KG1 (cell line): Measurements from ENCODE around the gene NTMT1.
"Not testable (repeated sequence)": the region's sequence is repeated elsewhere in the genome, so short reads cannot be mapped to it uniquely, and the experiment has no call there.

Experiments
- DNase-seq: peaks from one replicate; lab custom pipeline; 2025; lab: John Stamatoyannopoulos, UW

Gene NTMT1, protein sequence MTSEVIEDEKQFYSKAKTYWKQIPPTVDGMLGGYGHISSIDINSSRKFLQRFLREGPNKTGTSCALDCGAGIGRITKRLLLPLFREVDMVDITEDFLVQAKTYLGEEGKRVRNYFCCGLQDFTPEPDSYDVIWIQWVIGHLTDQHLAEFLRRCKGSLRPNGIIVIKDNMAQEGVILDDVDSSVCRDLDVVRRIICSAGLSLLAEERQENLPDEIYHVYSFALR

DNA sequence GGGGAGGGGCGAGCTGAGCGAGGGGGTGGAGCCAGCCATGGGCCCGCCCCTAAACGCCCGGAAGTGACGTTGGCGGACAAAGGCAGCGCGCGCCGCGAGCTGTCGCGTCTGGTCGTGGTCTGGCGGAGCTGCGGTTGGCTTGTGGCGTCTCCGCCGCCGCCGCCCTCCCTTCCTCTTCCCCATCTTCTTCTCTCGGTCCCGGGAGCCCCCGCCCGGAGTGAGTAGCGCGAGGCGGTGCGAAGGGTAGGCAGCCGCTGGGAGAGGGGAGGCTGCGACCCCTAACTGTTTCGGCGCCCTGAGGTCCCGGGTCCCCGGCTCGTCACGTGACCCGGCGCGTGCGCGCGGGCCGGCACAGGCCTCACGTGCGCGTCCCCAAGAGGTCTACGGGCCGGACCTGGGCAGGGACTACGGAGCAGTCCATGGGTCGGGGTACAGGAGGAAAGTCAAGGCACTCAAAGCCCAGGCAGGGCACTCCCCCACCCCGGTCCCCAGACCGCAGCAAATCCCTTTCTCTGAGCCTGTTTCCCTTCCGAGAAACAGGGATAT lies at the start of gene NTMT1:
Gene NTMT1 (plus strand): TSS at position 85 of the 546 bp plus-strand sequence. CDS start 6,541 bp downstream, outside the sequence.
- peak; percentile 78 for DNase-seq

DNA sequence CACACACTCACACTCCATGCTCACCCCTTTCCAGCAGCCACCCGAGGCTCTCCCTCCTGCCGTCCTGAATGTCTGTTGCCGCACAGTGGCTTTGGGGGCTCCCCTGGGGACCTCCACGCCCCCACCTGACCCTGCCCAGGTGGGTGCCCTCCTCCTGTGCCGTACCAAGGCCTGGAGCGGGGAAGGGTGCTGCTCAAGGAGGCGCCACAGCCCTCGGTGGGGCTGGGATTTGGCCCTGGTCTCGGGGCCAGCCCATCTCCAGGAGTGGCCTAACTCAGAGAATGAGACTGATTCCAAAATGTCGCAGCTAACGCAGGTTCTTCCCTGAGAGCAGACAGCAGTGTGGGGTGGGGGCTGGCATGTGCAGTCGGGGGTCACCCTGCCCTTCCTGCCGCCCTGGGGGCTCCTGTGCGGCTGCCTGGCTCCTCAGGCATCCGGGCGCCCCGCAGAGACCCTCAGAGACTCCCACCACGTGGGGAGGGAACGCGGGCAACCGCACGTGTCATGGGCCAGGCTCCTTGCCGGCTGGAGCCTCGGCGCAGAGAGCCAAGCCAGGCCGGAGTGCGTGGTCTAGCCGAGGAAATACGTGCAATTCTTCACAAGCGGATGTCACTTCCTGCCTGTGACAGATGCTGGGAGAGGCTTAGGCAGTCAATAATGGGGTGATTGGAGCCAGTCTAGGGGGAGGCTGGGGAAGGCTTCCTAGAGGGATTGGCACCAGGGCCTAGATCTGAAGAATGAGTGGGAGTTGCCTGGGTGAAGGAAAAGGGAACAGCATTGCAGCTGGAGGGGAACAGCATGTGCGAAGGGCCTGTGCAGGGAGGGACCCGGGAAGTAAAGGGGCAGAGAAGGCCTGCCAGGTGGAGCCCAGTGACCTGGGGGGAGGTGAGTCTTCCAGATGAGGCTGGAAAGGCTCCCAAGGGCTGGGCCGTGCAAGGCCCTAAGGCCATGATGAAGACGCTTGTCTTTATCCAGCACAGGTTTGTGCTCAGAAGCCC lies 49.1 kb upstream of the NTMT1 start:
- no peak for DNase-seq

DNA sequence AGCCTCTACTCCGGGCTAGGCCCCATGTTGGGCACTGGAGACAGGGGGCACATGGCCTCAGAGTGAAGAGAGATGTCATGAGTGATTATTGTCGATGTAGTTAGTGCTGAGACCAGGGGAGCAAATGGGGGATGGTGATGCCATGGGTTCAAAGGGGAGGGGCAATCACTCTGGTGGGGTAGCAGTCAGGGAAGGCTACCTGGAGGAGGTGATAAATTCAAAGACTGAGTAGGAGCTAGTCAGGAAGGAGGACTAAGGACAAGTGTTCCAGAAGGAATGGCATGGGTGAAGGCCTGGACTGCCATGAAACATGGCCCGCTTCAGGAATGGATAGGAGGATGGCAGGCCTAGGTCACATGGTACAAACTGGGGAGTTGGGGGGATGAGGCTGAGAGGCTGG lies 46.7 kb upstream of the NTMT1 start:
- no peak for DNase-seq

DNA sequence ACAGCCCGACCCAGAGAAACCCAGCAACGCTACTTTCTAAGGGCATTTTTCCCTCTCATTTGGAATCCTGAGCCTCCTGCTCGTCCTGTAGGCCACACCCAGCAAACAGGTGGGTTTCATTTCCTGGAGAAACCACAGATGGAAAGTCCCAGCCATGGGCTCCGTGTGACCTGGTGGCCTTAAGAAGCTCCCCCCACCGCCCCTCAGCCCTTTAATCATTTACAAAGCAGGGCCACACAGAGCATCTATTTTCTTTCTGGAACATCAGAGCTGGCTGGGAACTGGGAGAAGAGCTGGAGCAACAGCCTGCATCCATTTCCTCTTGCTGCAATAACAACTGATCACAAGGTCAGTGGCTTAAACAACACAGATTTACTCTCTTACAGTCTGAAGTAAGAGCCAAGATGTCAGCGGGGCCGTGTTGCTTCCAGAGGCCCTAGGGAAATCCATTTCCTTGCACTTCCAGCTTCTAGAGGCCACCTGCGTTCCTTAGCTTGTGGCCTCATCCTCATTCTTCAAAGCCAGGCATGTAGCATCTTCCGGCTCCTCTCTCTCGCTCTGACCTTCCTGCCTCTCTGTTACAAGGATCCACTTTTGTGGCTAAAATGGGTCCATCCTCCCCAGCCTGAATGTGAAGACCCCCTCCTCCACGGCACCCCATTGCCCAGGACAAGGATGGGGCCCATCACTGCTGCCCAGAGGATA lies 45.6 kb upstream of the NTMT1 start:
- DNase-seq = no peak

DNA sequence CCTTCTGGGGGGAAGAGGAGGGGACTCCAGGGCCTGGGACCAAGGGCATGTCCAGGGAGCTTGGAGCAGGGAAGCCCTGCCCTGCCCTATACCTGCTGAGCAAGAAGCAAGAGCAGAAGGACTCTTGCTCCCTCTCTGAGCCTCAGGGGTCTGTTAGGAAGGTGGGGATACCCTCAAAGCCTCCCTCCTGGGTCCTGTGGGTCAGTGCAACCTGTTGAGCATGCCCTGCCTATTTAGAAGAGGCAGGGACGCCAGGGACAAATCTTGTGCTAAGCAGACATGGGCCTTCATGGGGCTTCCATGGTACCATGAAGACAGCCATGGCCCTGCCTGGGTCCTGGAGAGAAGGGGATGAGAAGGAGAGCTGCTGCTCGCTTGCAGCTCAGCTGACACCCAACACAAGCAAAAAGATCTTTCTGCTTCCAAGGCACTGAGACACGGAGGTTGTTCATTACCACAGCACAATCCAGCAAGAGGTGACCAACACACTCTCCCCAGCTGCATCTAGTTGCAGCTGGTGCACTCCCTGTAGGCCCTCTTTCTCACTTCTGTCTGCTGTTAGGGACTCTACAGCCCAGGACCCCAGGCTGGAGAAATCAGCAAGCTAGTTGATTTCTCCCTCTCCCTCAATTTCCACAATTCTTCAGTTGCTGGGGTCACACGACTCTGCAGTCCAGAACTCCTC lies 44.3 kb upstream of the NTMT1 start:
- no peak for DNase-seq

DNA sequence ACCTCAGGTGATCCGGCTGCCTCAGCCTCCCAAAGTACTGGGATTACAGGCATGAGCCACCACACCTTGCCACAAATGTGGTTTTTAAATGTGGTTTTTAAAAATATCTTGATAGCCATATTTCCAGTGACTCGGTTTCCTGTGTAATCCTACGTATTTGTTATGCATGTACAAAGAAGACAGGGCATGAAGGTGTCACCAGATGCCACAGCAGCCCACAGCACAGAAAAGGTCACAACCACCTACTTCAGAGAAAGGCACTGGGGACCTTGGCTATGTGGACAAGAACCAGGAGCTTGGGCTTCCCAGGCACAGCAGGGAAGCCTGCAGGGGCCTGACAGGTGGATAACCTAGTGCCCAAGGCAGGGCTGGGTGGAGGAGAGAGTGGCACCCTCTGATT lies 43.1 kb upstream of the NTMT1 start:
- no peak for DNase-seq

DNA sequence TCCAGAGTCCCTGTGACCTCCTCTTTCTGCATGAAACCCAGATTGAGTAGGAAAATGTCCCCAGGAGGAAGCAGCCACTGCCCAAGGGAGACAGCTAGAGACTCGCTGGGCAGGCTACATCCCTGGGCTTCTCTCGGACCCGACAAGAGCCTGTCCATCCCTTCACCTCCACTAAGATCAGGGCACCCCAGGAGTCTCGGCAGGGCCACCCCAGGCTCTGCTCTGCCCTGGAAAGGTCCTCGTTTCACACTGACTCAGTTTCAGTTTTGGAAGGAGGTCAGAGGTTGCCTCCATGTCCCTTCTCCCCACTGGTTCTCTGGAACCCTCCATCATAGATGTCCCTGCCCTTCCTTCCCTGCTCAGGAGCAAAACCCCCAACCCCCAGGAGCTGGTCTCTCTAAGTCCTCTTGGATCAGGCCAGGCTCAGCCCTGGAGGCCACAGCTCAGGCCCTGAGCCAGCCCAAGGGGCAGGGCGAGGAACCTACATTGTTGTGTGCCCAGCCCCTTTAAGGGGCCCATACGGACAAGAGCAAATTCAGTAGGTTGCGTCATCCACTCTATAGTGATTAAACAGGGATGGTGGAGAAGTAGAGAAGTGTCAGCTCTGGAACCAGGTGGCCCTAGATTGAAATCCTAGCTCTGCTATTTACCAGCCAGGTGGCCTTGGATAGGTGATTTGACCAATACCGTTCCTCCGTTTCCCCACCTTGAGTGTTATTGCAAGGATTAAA lies 42.5 kb upstream of the NTMT1 start:
- peak; percentile 59 for DNase-seq

DNA sequence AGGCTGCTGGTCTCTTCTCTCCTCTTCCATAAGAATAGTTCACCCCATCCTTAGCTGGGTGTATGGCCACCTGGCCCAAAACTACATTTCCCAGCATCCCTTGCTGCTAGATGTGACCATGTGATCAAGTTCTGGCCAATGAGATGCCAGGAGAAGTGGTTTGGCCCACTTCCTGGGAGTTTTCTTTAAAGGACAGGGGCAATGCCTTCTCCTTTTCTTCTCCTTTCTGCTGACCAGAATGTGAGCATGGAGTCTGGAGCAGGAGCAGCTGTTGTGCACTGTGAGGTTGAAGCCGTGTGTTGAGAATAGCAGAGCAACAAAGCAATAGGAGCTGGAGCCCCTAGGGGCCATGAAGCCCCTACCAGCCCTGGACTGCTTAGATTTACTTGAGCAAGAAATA lies 41.8 kb upstream of the NTMT1 start:
- peak; percentile 59 for DNase-seq

DNA sequence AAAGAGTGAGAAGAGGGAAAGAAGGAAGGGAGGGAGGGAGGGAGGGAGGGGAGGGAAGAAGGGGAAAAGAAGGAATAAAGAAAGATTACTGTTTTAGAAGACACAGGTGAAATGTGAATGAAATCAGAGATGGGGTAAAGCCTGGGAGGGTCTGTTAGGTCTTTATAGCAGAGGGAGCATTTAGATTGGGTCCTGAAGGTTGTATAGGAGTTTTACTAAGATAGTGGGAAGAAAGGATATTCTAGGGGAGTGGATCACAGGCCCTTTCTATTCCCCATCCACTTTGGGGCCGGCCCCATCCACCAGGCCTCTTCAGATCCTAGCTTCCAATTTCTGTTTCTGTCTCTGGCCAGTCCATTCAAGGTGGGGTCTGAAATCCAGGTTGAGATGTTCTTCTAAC lies 40.6 kb upstream of the NTMT1 start:
- DNase-seq = no peak

DNA sequence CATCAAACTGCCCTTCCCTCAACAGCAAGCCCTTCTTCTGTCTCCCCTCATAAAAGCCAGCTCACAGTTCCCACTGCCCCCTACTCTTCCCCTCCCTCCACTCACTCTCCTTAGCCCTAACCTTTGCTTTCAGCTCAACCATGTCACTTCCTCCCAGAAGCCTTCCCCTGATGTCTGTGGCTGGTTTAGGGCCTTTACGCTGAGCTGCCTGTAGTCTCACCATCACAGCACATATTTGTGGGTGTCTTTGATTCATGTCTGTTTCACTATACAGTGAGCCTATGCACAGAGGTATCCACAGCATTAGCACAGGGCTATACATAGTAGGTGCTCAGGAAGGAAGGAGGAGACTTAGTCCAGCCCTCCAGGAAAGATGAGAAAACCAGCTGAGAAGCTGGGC lies 39.7 kb upstream of the NTMT1 start:
- DNase-seq = no peak

DNA sequence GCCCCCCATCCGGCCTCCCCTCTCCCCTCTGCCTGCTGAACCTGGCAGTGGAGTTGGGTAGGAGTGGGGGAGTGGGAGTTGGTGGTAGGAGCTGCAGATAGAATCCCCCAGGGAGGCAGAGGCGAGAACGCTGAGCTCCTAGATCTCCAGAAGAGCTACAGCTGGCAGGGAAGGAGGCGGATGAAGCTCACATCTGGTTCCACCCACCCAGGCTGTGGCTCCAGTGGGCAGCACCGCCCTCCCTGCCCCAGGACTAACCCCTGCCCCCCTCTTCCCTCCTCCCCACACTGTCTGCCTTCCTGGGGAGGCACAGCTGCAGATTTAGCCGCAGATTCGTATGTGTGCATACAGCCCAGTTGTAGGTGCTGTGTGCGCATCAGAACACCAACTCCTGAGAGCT lies 39.3 kb upstream of the NTMT1 start:
- no peak for DNase-seq

DNA sequence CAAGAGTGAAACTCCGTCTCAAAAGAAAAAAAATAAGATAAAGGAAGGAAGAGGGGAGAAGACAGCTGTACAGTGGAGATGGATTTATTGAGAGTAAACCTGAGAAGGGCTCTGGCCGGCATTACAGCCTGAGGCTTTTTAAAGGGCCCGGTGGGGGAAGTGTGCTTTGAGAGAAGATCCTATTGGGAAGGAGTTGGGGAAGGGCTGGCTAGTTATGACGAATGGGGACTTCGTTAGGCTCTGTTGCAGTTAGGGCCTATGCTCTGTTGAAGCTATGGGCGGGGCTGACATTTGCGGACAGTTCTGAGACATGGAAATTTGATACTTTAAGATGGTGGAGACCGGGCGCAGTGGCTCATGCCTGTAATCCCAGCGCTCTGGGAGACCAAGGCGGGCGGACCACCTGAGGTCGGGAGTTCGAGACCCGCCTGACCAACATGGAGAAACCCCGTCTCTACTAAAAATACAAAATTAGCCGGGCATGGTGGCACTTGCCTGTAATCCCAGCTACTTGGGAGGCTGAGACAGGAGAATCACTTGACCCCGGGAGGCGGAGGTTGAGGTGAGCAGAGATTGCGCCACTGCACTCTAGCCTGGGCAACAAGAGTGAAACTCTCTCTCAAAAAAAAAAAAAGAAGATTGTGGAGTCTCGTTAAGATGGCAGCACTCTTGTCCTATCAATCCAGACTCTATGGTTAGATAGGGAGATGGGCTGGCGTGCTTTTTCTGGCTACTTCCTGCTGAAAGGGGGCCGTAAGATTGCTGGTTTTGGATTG lies 38.3 kb upstream of the NTMT1 start:
- no peak for DNase-seq

DNA sequence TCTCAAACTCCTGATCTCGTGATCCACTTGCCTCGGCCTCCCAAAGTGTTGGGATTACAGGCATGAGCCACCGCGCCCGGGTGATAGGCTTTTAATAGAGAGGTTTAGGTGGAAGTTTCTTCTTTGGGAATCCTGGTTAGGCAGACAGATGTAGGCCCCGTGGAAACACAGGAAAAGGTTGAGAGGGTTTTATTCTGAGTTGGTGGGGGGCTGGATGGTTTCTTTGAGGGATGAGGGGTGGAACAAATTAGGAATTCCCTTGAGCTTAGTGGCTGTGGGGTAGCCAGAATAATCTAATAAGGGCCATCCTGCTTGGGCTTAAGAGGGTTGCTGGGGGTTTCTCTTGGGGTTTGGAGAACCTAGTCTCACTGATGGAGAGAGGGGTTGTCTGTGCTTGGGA lies 35.5 kb upstream of the NTMT1 start:
- DNase-seq = no peak

DNA sequence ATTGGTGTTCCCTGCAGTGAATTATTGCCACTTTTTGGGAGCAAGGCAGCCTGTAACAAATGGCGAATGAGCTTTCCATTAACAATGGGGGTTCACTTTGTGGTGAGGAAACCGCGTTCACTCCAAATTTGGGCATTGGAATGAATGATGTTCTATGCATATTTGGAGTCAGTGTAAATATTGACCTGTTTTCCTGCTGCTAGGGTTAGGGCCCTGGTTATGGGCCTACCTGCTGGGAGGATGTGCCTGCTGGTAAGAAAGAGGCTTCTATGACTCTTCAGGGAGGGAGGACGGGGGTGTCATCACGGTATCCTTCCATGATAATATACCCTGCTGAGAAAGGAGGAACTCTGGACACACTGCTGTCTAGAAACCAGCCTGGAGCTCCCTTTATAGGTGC lies 34.0 kb upstream of the NTMT1 start:
- no peak for DNase-seq

DNA sequence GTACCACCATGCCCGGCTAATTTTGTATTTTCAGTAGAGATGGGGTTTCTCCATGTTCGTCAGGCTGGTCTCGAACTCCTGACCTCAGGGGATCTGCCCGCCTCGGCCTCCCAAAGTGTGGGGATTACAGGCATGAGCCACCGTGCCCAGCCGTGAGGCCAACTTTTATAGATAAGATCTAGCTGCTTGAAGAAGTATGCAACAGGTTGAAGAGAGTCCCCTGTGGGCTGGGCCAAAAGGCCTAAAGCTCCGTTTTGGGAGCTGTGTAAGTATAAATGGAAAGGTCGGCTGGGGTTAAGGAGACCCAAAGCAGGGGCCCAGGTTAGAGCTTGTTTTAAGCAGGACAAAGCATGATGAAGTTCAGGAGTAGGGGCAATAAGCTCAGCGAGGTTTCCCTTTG lies 33.2 kb upstream of the NTMT1 start:
- DNase-seq = not testable (repeated sequence)

DNA sequence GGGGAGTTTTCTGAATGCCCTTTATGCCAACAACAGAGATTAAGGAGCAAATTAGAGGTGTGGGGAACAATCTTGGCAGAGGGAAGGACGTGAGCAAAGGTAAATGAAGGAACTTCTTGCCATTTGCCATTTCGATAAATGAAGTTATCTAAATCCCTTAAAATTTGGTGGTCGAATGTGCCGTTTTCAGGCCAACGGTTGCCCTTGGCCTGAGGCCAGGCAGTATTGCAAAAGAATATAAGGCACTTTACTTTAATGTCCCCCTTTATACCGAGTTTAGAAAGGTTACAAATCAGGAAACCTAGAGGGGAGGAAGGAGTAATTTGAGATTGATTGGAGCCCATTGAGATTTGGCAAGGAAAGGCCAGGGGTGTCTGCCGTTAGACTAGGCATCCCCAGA lies 31.3 kb upstream of the NTMT1 start:
- DNase-seq = no peak

DNA sequence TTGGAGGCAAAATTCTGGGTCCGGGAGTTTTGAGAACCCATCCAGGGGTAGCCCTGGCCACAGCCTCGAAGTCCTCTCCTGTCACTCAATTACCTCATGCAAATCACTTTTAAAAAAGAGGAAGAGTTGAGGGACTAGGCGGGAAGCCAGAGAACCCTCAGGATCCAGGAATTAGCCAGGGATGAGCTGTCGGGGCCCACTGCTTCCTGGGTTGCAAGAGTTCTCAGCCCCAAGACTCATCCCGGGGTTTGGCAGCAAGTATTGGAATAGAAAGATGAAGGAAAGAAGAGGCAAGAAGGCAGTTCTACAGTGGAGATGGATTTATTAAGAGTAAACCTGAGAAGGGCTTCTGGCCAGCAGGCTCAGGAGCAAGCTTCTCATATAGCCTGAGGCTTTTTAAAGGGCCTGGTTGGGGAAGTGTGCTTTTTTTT lies 30.6 kb upstream of the NTMT1 start:
- DNase-seq = no peak

DNA sequence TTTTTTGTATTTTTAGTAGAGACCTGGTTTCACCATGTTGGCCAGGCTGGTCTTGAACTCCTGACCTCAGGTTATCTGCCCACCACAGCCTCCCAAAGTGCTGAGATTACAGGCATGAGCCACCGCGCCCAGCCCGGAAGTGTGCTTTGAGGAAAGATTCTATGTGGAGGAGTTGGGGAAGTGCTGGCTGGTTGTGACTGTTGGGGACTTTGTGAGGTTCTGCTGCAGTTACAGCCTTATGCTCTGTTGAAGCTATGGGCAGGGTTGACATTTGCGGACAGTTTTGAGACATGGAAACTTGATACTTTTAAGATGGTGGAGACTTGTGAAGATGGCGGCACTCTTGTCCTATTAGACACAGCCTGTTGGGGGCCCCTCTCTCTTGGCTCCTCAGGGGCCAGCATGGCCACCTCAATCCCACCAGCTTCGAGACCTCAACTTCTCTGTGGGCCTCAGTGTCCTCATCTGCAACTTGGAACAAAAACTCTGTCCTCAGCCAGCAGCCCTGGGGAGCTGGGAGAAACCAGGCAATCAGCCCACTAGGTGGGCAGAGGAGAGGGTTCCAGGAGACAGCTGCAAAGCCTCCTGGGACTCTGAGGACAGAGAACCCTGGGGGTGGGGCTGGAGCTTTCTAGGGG lies 29.9 kb upstream of the NTMT1 start:
- DNase-seq = no peak

DNA sequence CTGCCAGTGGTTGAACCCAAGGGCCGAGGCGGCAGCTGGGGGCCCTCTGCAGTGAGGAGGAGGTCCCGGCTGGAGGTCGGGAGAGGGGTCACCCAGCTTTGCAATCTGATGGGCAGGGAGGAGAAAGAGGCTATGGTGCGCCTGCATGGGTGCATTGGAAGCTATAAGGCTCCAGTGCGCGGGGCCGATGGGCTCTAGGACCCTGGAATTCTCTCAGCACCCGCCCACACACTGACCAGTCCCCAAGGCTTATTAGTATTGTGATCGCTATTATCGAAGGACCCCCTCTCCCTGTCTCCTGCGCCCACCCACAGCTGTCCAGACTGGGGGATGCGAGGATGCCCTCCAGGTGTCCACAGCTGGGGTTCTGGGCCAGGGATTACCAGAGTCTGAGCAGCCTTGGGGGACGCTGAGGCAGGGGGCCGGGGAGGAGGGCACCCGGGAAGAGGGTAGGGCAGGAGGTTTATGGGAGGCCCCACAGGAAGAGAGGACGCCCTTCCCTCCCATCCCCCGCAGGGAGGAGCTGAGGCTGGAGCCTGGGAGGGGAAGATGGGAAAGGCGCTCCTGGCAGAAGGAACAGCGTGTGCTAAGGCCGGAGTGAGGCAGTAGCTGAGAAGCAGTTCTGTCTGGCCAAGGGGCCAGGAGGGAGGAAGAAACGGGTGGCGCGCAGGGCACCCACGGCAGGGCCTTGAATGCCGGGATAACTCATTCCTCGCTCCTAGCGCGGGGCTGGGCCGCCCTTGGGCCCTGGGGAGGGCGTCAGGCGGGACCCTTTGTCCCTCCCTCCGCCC lies 29.2 kb upstream of the NTMT1 start:
- DNase-seq = no peak
